ENCODE data around the gene IL18. TPM values are rescaled to one million over a fixed set of nuclear protein-coding genes. Genes with fewer than 3 reads are reported as not detected.

IL18 gene
- total RNA-seq, 1 experiment from 2014 or later, result 0.31 TPM

DNA sequence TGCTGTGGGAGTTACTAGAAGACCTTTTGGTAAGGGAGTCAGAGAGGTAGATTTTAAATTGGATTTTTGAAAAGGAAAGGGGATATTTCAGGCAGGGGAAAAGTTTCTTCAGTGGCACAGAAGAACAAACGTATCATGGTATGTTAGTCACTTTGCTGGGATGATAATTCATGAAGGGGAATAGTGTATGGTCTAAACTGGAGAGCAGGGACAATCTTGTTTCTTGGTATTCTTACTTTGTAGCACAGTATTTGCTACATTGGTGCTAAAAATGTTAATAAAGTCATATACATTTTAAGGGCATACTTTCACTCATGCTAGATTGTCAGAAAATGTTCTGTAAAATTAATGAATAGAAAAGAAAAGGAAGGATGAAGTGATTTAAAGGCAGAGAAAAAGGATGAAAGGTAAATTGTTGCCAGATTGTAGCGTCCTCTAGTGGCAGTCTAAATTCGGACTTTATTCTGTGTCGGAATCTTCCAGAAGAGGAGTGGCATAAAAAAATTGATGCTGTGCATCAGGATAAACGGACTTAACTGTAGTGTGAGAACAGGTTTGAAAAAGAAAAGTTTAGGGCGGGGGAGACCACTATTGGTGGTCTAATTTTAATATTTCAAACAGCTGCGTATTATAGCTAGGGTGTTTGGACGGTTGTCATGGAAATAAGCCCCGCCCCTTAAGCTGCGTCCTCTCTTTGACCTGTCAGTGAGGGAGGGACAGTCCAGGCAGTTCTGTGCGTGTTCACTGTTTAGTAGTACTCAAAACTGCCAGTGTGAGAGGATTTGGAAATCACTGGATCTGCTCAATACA, 11.1 kb upstream of the IL18 start, which contains the start of gene BCO2:
BCO2 (plus strand) TSS at position 724 of the 810 bp plus-strand sequence. CDS start 90 bp downstream, outside the sequence.
- H4K20me1 ChIP-seq (ENCODE audit: control insufficient read depth, insufficient read depth, insufficient read length), result no peaks in the 10 kb centered on the region
- no peaks in the 10 kb centered on the region for H3K79me1 ChIP-seq (ENCODE audit: insufficient read depth, low read depth, low read length, poor library complexity, severe bottlenecking)
- no peak within 1 kb of the TSS for H2BK12ac ChIP-seq (ENCODE audit: insufficient read length, low read depth, low read length)
- H2BK5ac ChIP-seq (ENCODE audit: insufficient read length, low read length), result no peak within 1 kb of the TSS
- 0 out of 4 replicates have a peak, but pooled peaks cover 0 to 2% of the 10 kb centered on the region in 2 experiments for H3K4me1 Mint-ChIP-seq
- H4K8ac ChIP-seq (replicated peaks; ENCODE audit: insufficient read length, low read depth, low read length), result no peak within 1 kb of the TSS
- H2AFZ ChIP-seq (ENCODE audit: low read length), result no peak within 1 kb of the TSS
- TF ChIP-seq, protein P1, sequence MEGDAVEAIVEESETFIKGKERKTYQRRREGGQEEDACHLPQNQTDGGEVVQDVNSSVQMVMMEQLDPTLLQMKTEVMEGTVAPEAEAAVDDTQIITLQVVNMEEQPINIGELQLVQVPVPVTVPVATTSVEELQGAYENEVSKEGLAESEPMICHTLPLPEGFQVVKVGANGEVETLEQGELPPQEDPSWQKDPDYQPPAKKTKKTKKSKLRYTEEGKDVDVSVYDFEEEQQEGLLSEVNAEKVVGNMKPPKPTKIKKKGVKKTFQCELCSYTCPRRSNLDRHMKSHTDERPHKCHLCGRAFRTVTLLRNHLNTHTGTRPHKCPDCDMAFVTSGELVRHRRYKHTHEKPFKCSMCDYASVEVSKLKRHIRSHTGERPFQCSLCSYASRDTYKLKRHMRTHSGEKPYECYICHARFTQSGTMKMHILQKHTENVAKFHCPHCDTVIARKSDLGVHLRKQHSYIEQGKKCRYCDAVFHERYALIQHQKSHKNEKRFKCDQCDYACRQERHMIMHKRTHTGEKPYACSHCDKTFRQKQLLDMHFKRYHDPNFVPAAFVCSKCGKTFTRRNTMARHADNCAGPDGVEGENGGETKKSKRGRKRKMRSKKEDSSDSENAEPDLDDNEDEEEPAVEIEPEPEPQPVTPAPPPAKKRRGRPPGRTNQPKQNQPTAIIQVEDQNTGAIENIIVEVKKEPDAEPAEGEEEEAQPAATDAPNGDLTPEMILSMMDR (conservative IDR thresholded peaks at IDR 0.05), result peak; percentile 96
- no peak within 1 kb of the TSS for H3T11ph ChIP-seq (ENCODE audit: low read length)
- no peak within 1 kb of the TSS for H3K9ac ChIP-seq (ENCODE audit: extremely low read depth, insufficient read length, low read length)
- no peak within 1 kb of the TSS for H4K91ac ChIP-seq (ENCODE audit: insufficient read length, low read depth, low read length)
- H3K79me2 ChIP-seq (ENCODE audit: insufficient read depth, low read length), result no peaks in the 10 kb centered on the region
- DNase-seq, result peak; percentile 67
- no peaks in the 10 kb centered on the region for H3K27me3 ChIP-seq (ENCODE audit: insufficient read depth, low read length)
- H3K36me3 Mint-ChIP-seq (ENCODE audit: insufficient read depth in 1 of 3, low read depth in 3 of 3), result no peaks in the 10 kb centered on the region
- H3K27ac Mint-ChIP-seq, result peak within 1 kb of the TSS in 1 of 3 experiments; percentile 78; a peak in 2 of 7 replicates
- no peaks in the 10 kb centered on the region for H3K9me3 ChIP-seq (ENCODE audit: control insufficient read depth, low read depth, low read length)
- no peak within 1 kb of the TSS for H2BK20ac ChIP-seq (ENCODE audit: low read depth, low read length, poor library complexity, severe bottlenecking)
- H3K27me3 Mint-ChIP-seq (ENCODE audit: low read depth), result peaks cover 13% of the 10 kb centered on the region
- WGBS (ENCODE audit: extremely low coverage, insufficient read length, low lambda C conversion rate), result no CpG with 5 or more reads among the region's 11 CpGs
- H3K56ac ChIP-seq (ENCODE audit: insufficient read length, low read depth, low read length), result no peak within 1 kb of the TSS
- H3K4me3 Mint-ChIP-seq, result peak within 1 kb of the TSS; percentile 31 to 75
- H3K4me2 ChIP-seq (ENCODE audit: insufficient read depth, insufficient read length, low read length), result peak within 1 kb of the TSS; percentile 35
- H3K23me2 ChIP-seq (ENCODE audit: insufficient read length, low read depth, low read length, poor library complexity, severe bottlenecking), result no peaks in the 10 kb centered on the region
- H3K9me3 Mint-ChIP-seq, result no peaks in the 10 kb centered on the region
- H3K4me1 ChIP-seq (ENCODE audit: insufficient read depth, low read length), result no peaks in the 10 kb centered on the region
- H3K4ac ChIP-seq (ENCODE audit: low read depth, low read length), result no peak within 1 kb of the TSS
- H2AK5ac ChIP-seq (ENCODE audit: insufficient read length, low read length), result no peak within 1 kb of the TSS
- H3K14ac ChIP-seq (ENCODE audit: insufficient read depth, low read length), result no peak within 1 kb of the TSS
- H4K5ac ChIP-seq (ENCODE audit: insufficient read length, low read depth, low read length), result no peak within 1 kb of the TSS
- H3K18ac ChIP-seq (ENCODE audit: insufficient read length, low read depth, low read length), result no peak within 1 kb of the TSS
- no peak within 1 kb of the TSS for H2BK15ac ChIP-seq (ENCODE audit: low read depth, low read length)
- H3K23ac ChIP-seq (ENCODE audit: insufficient read length, low read depth, low read length), result no peak within 1 kb of the TSS
- no peak within 1 kb of the TSS for H2BK120ac ChIP-seq (ENCODE audit: low read depth, low read length, poor library complexity, severe bottlenecking)
- no peak within 1 kb of the TSS for H3K27ac ChIP-seq (ENCODE audit: insufficient read length, low read depth, low read length)

Data from H9 (cell line).